ENCODE data around the gene SSUH2. TPM values are rescaled to one million over a fixed set of nuclear protein-coding genes. Genes with fewer than 3 reads are reported as not detected.
A peak's percentile ranks its signal among the peaks of the same experiment; 100 is the strongest.

SSUH2 gene
- total and polyA plus RNA-seq, 12 donors, result 0.12 to 1.3 (median 0.61) TPM; not detected in 3

DNA sequence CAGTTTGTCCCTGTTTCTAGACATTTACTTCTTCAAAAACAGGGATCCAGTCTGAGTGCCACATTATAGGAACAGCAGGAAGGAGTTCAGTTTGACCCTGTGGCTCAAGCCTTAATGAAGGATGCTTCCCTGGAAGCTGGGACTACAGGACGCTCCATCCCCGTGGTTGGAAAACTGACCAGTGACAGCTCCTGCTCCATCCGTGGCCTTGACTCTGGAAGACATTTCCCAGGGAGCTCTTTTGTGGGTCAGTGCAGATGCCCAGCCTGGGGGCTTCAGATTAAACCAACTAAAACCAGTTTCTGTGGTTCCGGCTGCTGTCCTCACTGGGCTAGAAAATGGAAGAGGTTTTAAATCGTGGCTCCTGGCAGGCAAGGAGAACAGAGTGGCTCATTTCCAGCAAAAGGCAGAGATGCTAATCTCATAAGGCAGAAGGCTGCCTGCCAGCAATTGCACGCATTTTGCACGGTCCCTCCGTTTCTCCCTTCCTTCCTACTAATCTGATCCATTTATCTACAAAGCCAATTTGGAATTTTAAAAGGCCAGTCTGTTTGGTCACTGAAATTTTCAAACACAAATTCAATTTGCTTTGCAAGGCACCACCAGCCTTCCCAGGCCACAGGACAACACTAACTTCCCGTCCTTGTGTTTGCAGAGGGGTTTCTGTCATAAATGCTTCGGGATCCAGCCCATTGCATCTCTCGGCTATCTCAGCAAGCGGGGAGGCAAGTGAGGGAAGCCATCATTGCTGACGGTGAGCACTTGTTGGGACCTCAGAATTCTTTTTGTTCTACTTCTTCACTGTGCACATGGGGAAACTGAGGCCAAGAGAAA is 6.2 kb upstream of the SSUH2 start:
- H3K27me3 ChIP-seq, result no peaks in the 10 kb centered on the region
- no peaks in the 10 kb centered on the region for H3K4me1 ChIP-seq (replicated peaks in 1 of 2)
- WGBS, 4 donors, result 49 to 55% (median 53%) methylated on average over 13 of the region's 13 CpGs
- DNase-seq, result peak in 4 of 7 donors; percentile 36 to 85 (median 54)
- no peak overlapping the region for H3K27ac ChIP-seq
- H3K36me3 ChIP-seq (replicated peaks in 1 of 2), result no peaks in the 10 kb centered on the region
- intact Hi-C loops (cut with DNase I), result no loop called here
- H3K4me3 ChIP-seq, result no peak overlapping the region
- H3K9me3 ChIP-seq (replicated peaks in 1 of 3), result no peaks in the 10 kb centered on the region
- TF ChIP-seq POLR2A (IDR thresholded peaks at IDR 0.05), result no peak
- TF ChIP-seq, protein P1, sequence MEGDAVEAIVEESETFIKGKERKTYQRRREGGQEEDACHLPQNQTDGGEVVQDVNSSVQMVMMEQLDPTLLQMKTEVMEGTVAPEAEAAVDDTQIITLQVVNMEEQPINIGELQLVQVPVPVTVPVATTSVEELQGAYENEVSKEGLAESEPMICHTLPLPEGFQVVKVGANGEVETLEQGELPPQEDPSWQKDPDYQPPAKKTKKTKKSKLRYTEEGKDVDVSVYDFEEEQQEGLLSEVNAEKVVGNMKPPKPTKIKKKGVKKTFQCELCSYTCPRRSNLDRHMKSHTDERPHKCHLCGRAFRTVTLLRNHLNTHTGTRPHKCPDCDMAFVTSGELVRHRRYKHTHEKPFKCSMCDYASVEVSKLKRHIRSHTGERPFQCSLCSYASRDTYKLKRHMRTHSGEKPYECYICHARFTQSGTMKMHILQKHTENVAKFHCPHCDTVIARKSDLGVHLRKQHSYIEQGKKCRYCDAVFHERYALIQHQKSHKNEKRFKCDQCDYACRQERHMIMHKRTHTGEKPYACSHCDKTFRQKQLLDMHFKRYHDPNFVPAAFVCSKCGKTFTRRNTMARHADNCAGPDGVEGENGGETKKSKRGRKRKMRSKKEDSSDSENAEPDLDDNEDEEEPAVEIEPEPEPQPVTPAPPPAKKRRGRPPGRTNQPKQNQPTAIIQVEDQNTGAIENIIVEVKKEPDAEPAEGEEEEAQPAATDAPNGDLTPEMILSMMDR (IDR thresholded peaks at IDR 0.05), result no peak

DNA sequence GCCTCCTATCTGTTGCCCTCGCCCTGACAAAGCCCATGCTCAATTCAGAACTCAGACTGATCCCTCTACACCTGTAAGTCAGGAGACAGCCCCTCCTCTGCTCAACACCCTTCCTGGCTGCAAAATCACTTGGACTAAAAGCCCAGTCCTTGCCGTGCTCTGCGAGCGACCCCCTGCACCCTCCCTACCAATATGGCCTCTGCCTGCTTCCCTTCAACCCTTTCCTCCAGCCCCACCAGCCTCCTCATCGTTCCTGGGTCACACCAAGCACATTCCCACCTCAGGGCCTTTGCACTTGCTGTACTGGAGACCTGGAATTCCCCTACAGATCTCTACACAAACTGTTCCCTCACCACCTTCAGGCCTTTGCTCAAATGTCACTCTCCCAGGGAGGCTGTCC is 5.2 kb upstream of the SSUH2 start:
- WGBS, 4 donors, result 73 to 87% (median 82%) methylated on average over 5 of the region's 5 CpGs
- no peak for DNase-seq
- intact Hi-C loops (cut with DNase I), result no loop called here
- H3K9me3 ChIP-seq (replicated peaks in 1 of 3), result no peaks in the 10 kb centered on the region
- no peak overlapping the region for H3K27ac ChIP-seq
- TF ChIP-seq, protein P1 (IDR thresholded peaks at IDR 0.05), result no peak
- no peak for TF ChIP-seq POLR2A (IDR thresholded peaks at IDR 0.05)
- no peaks in the 10 kb centered on the region for H3K27me3 ChIP-seq
- H3K4me1 ChIP-seq (replicated peaks in 1 of 2), result no peaks in the 10 kb centered on the region
- H3K4me3 ChIP-seq, result no peak overlapping the region
- no peaks in the 10 kb centered on the region for H3K36me3 ChIP-seq (replicated peaks in 1 of 2)

DNA sequence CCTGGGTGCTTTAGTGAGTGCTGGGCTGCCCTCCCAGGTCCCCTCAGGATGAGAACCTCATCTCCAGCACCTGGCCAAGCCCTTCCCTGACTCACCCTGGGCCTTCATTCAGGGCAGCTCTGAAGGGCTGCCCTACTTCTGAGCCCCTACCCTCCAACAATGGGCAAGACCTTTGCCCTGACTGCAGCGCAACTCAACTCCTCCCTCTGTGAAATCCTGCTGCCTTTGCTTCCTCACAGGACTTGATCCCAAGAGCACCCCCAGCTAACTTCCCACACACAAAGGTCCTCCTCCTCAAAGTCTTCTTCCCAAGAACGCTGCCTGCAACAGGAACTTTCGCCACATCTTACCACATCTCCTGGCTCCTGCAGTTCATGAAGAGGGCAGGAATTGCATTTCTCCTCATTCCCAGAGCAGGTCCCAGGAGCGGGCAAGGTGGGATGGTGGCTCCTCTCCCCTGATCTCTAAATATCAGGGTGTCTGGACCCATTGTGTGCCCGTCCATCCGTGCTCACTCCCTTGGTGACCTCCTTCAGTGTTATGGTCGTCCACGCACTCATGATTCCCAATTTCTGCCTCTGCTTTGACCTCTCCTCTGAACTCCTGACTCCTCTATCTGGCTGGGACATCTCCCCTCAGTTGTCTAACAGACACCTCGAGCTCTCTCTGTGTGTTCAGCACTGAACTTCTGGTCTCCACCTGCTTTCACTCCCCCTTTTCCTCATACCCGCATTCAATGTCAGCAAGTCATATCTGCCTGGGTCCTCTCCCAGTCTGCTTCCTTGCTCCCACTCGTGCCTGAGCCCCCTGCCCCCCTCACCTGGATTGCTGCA is 4.5 kb upstream of the SSUH2 start:
- no peak overlapping the region for H3K4me3 ChIP-seq
- intact Hi-C loops (cut with DNase I), result no loop called here
- H3K4me1 ChIP-seq (replicated peaks in 1 of 2), result no peaks in the 10 kb centered on the region
- H3K36me3 ChIP-seq (replicated peaks in 1 of 2), result no peaks in the 10 kb centered on the region
- no peak for DNase-seq
- no peaks in the 10 kb centered on the region for H3K27me3 ChIP-seq
- TF ChIP-seq POLR2A (IDR thresholded peaks at IDR 0.05), result no peak
- TF ChIP-seq, protein P1 (IDR thresholded peaks at IDR 0.05), result no peak
- 86 to 93% (median 91%) methylated on average over 11 of the region's 11 CpGs for WGBS, 4 donors
- H3K9me3 ChIP-seq (replicated peaks in 1 of 3), result no peaks in the 10 kb centered on the region
- H3K27ac ChIP-seq, result no peak overlapping the region

All from adrenal gland (tissue), 12 donors.